ENCODE measurements around the gene GAS6. TPM values are rescaled to one million over a fixed set of nuclear protein-coding genes. Genes with fewer than 3 reads are reported as not detected.
"Not testable (repeated sequence)": the region's sequence is repeated elsewhere in the genome, so short reads cannot be mapped to it uniquely, and the experiment has no call there.

Gene GAS6
- total RNA-seq, 4 donors from 2014 or later: 128 to 287 (median 199) TPM

DNA sequence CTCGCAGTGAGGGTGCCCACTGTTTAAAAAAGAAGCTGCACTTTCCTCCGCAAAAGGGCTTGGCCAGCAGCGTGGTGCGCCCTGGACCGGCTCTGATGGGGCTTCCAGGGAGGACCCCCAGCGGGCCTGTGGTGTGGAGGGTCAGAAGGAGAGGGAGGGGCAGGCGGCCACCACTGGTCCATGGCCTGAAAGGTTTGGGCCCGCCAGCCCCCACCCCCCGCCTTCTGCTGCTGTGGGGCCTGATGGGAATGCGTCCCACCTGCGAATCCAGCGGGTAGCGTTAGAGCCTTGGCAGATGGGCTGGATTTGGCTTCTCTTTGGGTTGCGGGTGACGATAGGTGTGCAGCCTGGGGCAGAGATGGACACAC, 70.2 kb downstream of the GAS6 start:
- no peak for DNase-seq
- Histone ChIP-seq H3K9me3 (no peaks in the 10 kb centered on the region), H3K4me1 (no peaks in the 10 kb centered on the region), H3K27me3 (no peaks in the 10 kb centered on the region), H3K27ac (no peak overlapping the region), H3K36me3 (no peaks in the 10 kb centered on the region), H3K4me3 (no peak overlapping the region)
- intact Hi-C loops (cut with DNase I; ENCODE audit: low total_unique reads): no loop called here
- no peak for TF ChIP-seq POLR2A (IDR thresholded peaks at IDR 0.05)
- TF ChIP-seq, protein P1, sequence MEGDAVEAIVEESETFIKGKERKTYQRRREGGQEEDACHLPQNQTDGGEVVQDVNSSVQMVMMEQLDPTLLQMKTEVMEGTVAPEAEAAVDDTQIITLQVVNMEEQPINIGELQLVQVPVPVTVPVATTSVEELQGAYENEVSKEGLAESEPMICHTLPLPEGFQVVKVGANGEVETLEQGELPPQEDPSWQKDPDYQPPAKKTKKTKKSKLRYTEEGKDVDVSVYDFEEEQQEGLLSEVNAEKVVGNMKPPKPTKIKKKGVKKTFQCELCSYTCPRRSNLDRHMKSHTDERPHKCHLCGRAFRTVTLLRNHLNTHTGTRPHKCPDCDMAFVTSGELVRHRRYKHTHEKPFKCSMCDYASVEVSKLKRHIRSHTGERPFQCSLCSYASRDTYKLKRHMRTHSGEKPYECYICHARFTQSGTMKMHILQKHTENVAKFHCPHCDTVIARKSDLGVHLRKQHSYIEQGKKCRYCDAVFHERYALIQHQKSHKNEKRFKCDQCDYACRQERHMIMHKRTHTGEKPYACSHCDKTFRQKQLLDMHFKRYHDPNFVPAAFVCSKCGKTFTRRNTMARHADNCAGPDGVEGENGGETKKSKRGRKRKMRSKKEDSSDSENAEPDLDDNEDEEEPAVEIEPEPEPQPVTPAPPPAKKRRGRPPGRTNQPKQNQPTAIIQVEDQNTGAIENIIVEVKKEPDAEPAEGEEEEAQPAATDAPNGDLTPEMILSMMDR (IDR thresholded peaks at IDR 0.05): no peak

- TF ChIP-seq POLR2A (IDR thresholded peaks at IDR 0.05): no peak
- TF ChIP-seq, protein P1 (IDR thresholded peaks at IDR 0.05): no peak
- Histone ChIP-seq H3K27ac (no peak overlapping the region), H3K9me3 (no peaks in the 10 kb centered on the region), H3K36me3 (no peaks in the 10 kb centered on the region), H3K4me3 (no peak overlapping the region), H3K27me3 (no peaks in the 10 kb centered on the region), H3K4me1 (no peaks in the 10 kb centered on the region)
- no peak for DNase-seq
- intact Hi-C loops (cut with DNase I; ENCODE audit: low total_unique reads): no loop called here
Observed at GRCh38 chr13:113792886-113793717, 70.8 kb downstream of the GAS6 start.

DNA sequence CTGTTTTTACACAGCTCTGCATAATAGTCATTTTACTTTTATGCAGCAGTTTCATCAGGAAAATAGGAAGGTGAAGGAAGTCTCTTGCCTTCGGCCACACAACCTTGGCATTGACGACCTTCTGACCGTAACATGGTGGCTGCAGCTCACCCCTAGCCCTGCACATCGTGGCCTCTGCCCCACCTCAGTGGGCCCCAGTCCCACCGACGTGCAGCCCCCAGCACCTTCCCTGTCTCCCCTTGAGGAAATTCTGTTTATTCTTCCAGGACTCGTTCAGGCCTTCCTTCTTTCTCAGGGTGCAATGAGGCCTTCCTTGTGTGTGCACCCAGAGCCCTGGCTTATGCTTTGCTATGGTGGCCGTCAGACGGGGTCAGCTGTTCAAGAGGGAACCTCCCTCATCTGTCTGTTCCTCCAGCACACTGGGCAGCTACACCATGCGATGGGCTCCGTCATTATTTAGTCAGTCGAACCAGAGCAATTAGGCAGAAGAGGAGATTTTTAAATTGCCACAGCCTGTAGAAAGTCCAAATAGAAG, 71.6 kb downstream of the GAS6 start:
- Histone ChIP-seq H3K27me3 (no peaks in the 10 kb centered on the region), H3K4me3 (no peak overlapping the region), H3K4me1 (no peaks in the 10 kb centered on the region), H3K36me3 (no peaks in the 10 kb centered on the region), H3K9me3 (no peaks in the 10 kb centered on the region), H3K27ac (no peak overlapping the region)
- intact Hi-C loops (cut with DNase I; ENCODE audit: low total_unique reads): no loop called here
- no peak for TF ChIP-seq POLR2A (IDR thresholded peaks at IDR 0.05)
- TF ChIP-seq, protein P1 (IDR thresholded peaks at IDR 0.05): no peak
- DNase-seq: no peak

DNA sequence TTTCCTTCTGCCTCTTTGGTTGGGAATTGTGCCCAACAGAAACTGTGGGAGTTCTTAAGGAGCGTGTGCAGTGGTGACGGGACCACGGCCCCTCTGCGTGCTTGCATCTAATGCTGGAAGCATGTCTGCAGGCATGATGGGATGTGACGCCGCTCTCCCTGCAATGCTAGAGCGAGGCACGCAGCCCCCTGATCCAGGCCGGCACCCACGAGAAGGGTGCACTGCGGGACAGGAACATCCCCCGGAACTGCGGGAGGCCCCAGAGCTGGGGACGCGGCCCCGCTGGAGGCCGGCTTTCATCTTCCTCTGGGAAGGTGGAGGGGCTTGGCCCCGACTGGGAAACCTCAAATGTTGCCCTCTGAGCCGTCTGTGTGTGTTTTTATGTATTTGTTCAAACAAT, 72.1 kb downstream of the GAS6 start:
- Histone ChIP-seq H3K4me1 (no peaks in the 10 kb centered on the region), H3K4me3 (no peak overlapping the region), H3K27me3 (no peaks in the 10 kb centered on the region), H3K9me3 (no peaks in the 10 kb centered on the region), H3K36me3 (no peaks in the 10 kb centered on the region), H3K27ac (no peak overlapping the region)
- DNase-seq: no peak
- no peak for TF ChIP-seq POLR2A (IDR thresholded peaks at IDR 0.05)
- TF ChIP-seq, protein P1 (IDR thresholded peaks at IDR 0.05): no peak
- intact Hi-C loops (cut with DNase I; ENCODE audit: low total_unique reads): no loop called here

DNA sequence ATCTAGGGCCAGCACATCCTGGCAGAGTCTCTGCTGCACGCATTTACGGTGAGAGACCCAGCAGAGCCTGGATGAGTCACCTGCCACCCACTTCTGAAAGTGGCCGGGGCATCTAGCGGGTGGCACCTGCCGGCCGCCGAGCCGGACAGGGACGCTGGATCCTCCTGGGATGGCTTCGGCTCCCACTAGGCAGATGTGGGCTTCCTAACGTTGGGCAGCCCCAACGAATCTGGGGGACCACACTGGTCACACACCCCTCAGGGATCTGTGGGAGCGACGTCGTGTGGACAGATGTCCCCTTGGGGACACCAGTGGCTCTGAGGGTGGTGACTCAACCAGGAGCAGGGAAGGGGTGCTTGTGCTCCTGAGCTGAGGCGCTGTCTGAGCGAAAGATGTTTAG, 72.7 kb downstream of the GAS6 start:
- no peak overlapping the region for H3K27ac ChIP-seq
- TF ChIP-seq, protein P1 (IDR thresholded peaks at IDR 0.05): no peak
- no peak for TF ChIP-seq POLR2A (IDR thresholded peaks at IDR 0.05)
- no peak overlapping the region for H3K4me3 ChIP-seq
- no peaks in the 10 kb centered on the region for H3K9me3 ChIP-seq
- no peaks in the 10 kb centered on the region for H3K4me1 ChIP-seq
- no peak for DNase-seq
- no peaks in the 10 kb centered on the region for H3K36me3 ChIP-seq
- H3K27me3 ChIP-seq: no peaks in the 10 kb centered on the region
- intact Hi-C loops (cut with DNase I; ENCODE audit: low total_unique reads): no loop called here

DNA sequence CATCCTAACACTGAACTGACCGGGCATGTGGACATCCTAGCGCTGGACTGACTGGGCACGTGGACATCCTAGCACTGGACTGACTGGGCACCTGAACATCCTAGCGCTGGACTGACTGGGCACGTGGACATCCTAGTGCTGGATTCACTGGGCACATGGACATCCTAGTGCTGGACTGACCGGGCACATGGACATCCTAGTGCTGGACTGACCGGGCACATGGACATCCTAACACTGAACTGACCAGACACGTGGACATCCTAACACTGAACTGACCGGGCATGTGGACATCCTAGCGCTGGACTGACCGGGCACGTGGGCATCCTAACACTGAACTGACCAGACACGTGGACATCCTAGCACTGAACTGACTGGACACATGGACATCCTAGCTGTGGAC, 73.9 kb downstream of the GAS6 start:
- DNase-seq: not testable (repeated sequence)

More for the DNA sequence above, 73.9 kb downstream of the GAS6 start:
- H3K27me3 ChIP-seq; H3K4me1 ChIP-seq; intact Hi-C loops (cut with DNase I; ENCODE audit: low total_unique reads); H3K4me3 ChIP-seq; H3K27ac ChIP-seq; H3K36me3 ChIP-seq; H3K9me3 ChIP-seq: not testable (repeated sequence)

All from uterus (tissue), 4 donors.